ENCODE data around the gene CRYGS.

The CRYGS gene

GRCh38 chr3:186512570-186513302 is 31.4 kb downstream of the CRYGS start:
- TF ChIP-seq CTCF (conservative IDR thresholded peaks at IDR 0.05; ENCODE audit: low read depth, low read length) = no peak
- no peak for DNase-seq (ENCODE audit: low read depth)
- no peak overlapping the region for H3K4me3 ChIP-seq (ENCODE audit: low read depth, low read length)

- DNase-seq (ENCODE audit: low read depth) = no peak
- no peak overlapping the region for H3K4me3 ChIP-seq (ENCODE audit: low read depth, low read length)
- TF ChIP-seq CTCF (conservative IDR thresholded peaks at IDR 0.05; ENCODE audit: low read depth, low read length) = no peak
Measured at GRCh38 chr3:186511702-186512101, 32.5 kb downstream of the CRYGS start.

GRCh38 chr3:186511245-186511644 is 32.9 kb downstream of the CRYGS start:
- DNase-seq (ENCODE audit: low read depth) = no peak
- no peak for TF ChIP-seq CTCF (conservative IDR thresholded peaks at IDR 0.05; ENCODE audit: low read depth, low read length)

GRCh38 chr3:186510374-186511079 is 33.7 kb downstream of the CRYGS start:
- TF ChIP-seq CTCF (conservative IDR thresholded peaks at IDR 0.05; ENCODE audit: low read depth, low read length) = no peak
- no peak overlapping the region for H3K4me3 ChIP-seq (ENCODE audit: low read depth, low read length)
- peak; percentile 4 for DNase-seq (ENCODE audit: low read depth)

More at GRCh38 chr3:186511245-186511644, 32.9 kb downstream of the CRYGS start:
- no peak overlapping the region for H3K4me3 ChIP-seq (ENCODE audit: low read depth, low read length)

- TF ChIP-seq CTCF (conservative IDR thresholded peaks at IDR 0.05; ENCODE audit: low read depth, low read length) = no peak
- DNase-seq (ENCODE audit: low read depth) = no peak
Measured at GRCh38 chr3:186509423-186509822, 34.8 kb downstream of the CRYGS start.

GRCh38 chr3:186506857-186507256 is 37.3 kb downstream of the CRYGS start:
- no peak for TF ChIP-seq CTCF (conservative IDR thresholded peaks at IDR 0.05; ENCODE audit: low read depth, low read length)
- H3K4me3 ChIP-seq (ENCODE audit: low read depth, low read length) = no peak overlapping the region
- DNase-seq (ENCODE audit: low read depth) = peak; percentile 30

More at GRCh38 chr3:186509423-186509822, 34.8 kb downstream of the CRYGS start:
- H3K4me3 ChIP-seq (ENCODE audit: low read depth, low read length) = no peak overlapping the region
